Astrocyte of the cerebellum (primary cell): ENCODE results near the gene NT5DC2.
A peak's percentile ranks its signal among the peaks of the same experiment; 100 is the strongest.
"Not testable (repeated sequence)": the region's sequence is repeated elsewhere in the genome, so short reads cannot be mapped to it uniquely, and the experiment has no call there.

Experiments
- DNase-seq: peaks from one replicate; pipeline ENCODE4 v3.0.0-alpha.2; 2011; ENCODE audit warnings: low read depth
- H3K4me3 ChIP-seq: 2 replicates; pipeline ENCODE4 v1.5.1; 2011; ENCODE audit warnings: mild to moderate bottlenecking, low read depth, low read length, moderate library complexity
- CTCF ChIP-seq: IDR thresholded peaks from 2 replicates; pipeline ENCODE4 v1.5.1; 2012; ENCODE audit warnings: low read length, low read depth, moderate library complexity, mild to moderate bottlenecking; ENCODE audit errors: missing control alignments
- in situ Hi-C: cut with HindIII; loops from 2 replicates; pipeline ENCODE4 v1.10.0; 2017; ENCODE audit warnings: low sequenced_read_pairs

The NT5DC2 gene

GRCh38 chr3:52529376-52530333 is 4.0 kb downstream of the NT5DC2 start:
- H3K4me3 ChIP-seq = no peak overlapping the region
- DNase-seq = peak; percentile 42
- TF ChIP-seq CTCF = no peak
- in situ Hi-C loops = no loop called here

GRCh38 chr3:52528586-52529375 is 4.9 kb downstream of the NT5DC2 start:
- no peak overlapping the region for H3K4me3 ChIP-seq
- no peak for DNase-seq
- in situ Hi-C loops = no loop called here

GRCh38 chr3:52527732-52528585 is 5.7 kb downstream of the NT5DC2 start:
- TF ChIP-seq CTCF = no peak
- H3K4me3 ChIP-seq = no peak overlapping the region
- in situ Hi-C loops = no loop called here
- no peak for DNase-seq

More at GRCh38 chr3:52528586-52529375, 4.9 kb downstream of the NT5DC2 start:
- TF ChIP-seq CTCF = no peak

GRCh38 chr3:52527039-52527731 is 6.5 kb downstream of the NT5DC2 start:
- no peak for TF ChIP-seq CTCF
- no peak overlapping the region for H3K4me3 ChIP-seq
- in situ Hi-C loops = no loop called here
- DNase-seq = no peak

GRCh38 chr3:52526671-52527038 is 7.0 kb downstream of the NT5DC2 start:
- in situ Hi-C loops, H3K4me3 ChIP-seq, DNase-seq: not testable (repeated sequence)

GRCh38 chr3:52525680-52526561 is 7.7 kb downstream of the NT5DC2 start:
- no peak for TF ChIP-seq CTCF
- no peak for DNase-seq
- in situ Hi-C loops = no loop called here
- H3K4me3 ChIP-seq = no peak overlapping the region
